Lower lobe of right lung (tissue), 2 donors: Measurements from ENCODE around the gene SBF2. TPM values are rescaled to one million over a fixed set of nuclear protein-coding genes. Genes with fewer than 3 reads are reported as not detected.

ENCODE experiments used
- ATAC-seq, 2 donors: fragments of 200-7000 bp; cut with Tn5 transposase; one replicate each; pipeline ENCODE4 v1.9.1; 2020 to 2022; ENCODE audit warnings: mild to moderate bottlenecking in 2 of 2, moderate library complexity in 2 of 2
- DNase-seq: peaks from one replicate; pipeline ENCODE4 v3.0.0-alpha.2; 2020
- H3K27ac ChIP-seq: fragments of 200-600 bp; one replicate; pipeline ENCODE4 v1.8.0; 2022
- H3K27me3 ChIP-seq: fragments of 200-600 bp; one replicate; pipeline ENCODE4 v1.8.0; 2022; ENCODE audit warnings: low read depth
- H3K36me3 ChIP-seq: fragments of 200-600 bp; one replicate; pipeline ENCODE4 v1.8.0; 2022; ENCODE audit warnings: mild to moderate bottlenecking
- H3K4me1 ChIP-seq: fragments of 200-600 bp; one replicate; pipeline ENCODE4 v1.8.0; 2022
- H3K4me3 ChIP-seq: fragments of 200-600 bp; one replicate; pipeline ENCODE4 v1.8.0; 2022; ENCODE audit warnings: mild to moderate bottlenecking
- H3K9me3 ChIP-seq: fragments of 200-600 bp; one replicate; pipeline ENCODE4 v1.8.0; 2022
- intact Hi-C: fragments of 100-400 bp; cut with DNase I; formaldehyde crosslinking; loops from one replicate; pipeline ENCODE4 v1.11.0; 2022
- total RNA-seq: library from RNA; stranded (reverse); fragmentation: NEBNext Ultra II Directional; extraction: Animal tissue kit (Norgen Biotek cat#: 25700); gene quantifications from one replicate; pipeline ENCODE4 v1.2.1, GENCODE V29; 2021
- TF ChIP-seq, protein P1 (sequence below): fragments of 200-600 bp; IDR thresholded peaks from one replicate; pipeline ENCODE4 v1.8.0; 2022; ENCODE audit warnings: antibody characterized with exemption, mild to moderate bottlenecking
- donor health status: DM: no; HTN: yes; CAD: no; lungs with severe emphysema.

SBF2 gene
- total RNA-seq, 1 donor from 2014 or later = 41.3 TPM

DNA sequence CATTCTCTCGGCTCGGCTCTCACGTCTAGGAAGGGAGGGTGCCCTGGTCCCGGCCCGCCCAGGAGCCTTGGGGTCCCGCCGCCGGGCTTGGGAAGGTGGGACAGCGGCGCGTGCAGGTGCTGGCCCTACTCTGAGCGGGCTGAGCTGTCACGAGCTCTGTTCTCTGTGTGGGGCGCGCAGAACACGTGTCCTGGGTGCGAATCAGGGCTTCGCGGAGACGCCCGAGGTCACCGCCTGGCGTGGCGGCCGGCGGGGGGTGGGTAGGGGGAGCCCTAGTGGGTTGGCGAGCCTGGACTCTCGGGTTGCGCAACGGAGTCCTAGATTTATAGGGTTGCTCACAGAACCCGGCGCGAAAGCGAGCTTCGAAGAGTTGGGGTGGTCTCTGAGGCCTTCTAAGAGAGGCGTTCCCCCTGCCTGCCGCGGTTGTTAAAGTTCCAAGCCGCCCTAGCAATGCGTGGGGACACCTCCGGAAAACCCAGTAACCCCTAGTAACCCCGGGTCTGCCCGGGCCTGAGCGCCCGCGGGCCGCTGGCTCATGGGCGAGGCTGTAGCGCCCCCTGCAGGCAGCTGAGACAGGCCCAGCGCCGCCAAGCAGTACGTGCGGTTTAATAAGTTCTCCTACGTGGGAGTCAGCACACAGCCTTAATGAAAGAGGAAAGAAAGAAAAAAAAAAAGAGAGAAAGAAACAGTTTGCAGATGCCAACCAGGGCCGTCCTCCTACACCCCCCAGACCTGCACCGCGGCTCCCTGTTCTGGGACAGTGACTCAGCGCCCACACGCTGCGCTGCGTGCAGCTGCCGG, 13.6 kb upstream of the SBF2 start:
- Histone ChIP-seq H3K4me3 (peak overlapping the region; percentile 86), H3K36me3 (no peaks in the 10 kb centered on the region), H3K27ac (peak overlapping the region; percentile 72), H3K9me3 (no peaks in the 10 kb centered on the region), H3K27me3 (peaks cover 11% of the 10 kb centered on the region), H3K4me1 (peaks cover 66% of the 10 kb centered on the region)
- TF ChIP-seq, protein P1, sequence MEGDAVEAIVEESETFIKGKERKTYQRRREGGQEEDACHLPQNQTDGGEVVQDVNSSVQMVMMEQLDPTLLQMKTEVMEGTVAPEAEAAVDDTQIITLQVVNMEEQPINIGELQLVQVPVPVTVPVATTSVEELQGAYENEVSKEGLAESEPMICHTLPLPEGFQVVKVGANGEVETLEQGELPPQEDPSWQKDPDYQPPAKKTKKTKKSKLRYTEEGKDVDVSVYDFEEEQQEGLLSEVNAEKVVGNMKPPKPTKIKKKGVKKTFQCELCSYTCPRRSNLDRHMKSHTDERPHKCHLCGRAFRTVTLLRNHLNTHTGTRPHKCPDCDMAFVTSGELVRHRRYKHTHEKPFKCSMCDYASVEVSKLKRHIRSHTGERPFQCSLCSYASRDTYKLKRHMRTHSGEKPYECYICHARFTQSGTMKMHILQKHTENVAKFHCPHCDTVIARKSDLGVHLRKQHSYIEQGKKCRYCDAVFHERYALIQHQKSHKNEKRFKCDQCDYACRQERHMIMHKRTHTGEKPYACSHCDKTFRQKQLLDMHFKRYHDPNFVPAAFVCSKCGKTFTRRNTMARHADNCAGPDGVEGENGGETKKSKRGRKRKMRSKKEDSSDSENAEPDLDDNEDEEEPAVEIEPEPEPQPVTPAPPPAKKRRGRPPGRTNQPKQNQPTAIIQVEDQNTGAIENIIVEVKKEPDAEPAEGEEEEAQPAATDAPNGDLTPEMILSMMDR = peak; percentile 99
- ATAC-seq (peak; percentile 75 to 84), DNase-seq (peak; percentile 87)
- intact Hi-C loops = no loop called here

DNA sequence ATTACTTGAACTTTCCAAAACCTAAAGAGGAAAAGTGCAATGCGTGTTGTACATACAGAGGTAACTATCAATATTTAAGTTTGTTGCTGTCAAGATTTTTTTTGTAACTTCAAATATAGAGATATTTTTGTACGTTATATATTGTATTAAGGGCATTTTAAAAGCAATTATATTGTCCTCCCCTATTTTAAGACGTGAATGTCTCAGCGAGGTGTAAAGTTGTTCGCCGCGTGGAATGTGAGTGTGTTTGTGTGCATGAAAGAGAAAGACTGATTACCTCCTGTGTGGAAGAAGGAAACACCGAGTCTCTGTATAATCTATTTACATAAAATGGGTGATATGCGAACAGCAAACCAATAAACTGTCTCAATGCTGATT, 13.0 kb upstream of the SBF2 start:
- Histone ChIP-seq H3K27me3 (peaks cover 11% of the 10 kb centered on the region), H3K36me3 (no peaks in the 10 kb centered on the region), H3K9me3 (no peaks in the 10 kb centered on the region), H3K4me3 (peak overlapping the region; percentile 86), H3K27ac (peak overlapping the region; percentile 88), H3K4me1 (peaks cover 70% of the 10 kb centered on the region)
- intact Hi-C loops = no loop called here
- DNase-seq = no peak
- no peak for ATAC-seq
- TF ChIP-seq, protein P1 = no peak

DNA sequence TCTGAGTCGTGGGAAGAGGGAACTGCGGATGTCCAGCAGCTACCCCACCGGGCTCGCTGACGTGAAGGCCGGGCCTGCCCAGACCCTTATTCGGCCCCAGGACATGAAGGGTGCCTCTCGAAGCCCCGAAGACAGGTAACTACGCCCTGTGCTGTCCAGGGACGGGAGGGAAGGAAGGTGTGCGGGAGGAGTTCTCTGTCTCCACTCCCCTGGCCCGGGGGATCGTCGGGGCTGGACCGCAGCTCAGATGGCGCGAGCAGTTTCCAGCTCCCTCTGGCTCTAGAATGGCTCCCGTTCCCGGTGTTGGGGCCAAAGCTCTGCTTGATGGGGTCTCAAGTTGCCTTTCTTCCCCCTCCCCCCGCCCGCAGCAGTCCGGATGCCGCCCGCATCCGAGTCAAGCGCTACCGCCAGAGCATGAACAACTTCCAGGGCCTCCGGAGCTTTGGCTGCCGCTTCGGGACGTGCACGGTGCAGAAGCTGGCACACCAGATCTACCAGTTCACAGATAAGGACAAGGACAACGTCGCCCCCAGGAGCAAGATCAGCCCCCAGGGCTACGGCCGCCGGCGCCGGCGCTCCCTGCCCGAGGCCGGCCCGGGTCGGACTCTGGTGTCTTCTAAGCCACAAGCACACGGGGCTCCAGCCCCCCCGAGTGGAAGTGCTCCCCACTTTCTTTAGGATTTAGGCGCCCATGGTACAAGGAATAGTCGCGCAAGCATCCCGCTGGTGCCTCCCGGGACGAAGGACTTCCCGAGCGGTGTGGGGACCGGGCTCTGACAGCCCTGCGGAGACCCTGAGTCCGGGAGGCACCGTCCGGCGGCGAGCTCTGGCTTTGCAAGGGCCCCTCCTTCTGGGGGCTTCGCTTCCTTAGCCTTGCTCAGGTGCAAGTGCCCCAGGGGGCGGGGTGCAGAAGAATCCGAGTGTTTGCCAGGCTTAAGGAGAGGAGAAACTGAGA, 12.2 kb upstream of the SBF2 start:
- Histone ChIP-seq H3K36me3 (no peaks in the 10 kb centered on the region), H3K4me1 (peaks cover 77% of the 10 kb centered on the region), H3K4me3 (peak overlapping the region; percentile 86), H3K27ac (peak overlapping the region; percentile 88), H3K9me3 (no peaks in the 10 kb centered on the region), H3K27me3 (peaks cover 11% of the 10 kb centered on the region)
- TF ChIP-seq, protein P1 = no peak
- ATAC-seq = no peak
- intact Hi-C loops = no loop called here
- peak; percentile 48 for DNase-seq

DNA sequence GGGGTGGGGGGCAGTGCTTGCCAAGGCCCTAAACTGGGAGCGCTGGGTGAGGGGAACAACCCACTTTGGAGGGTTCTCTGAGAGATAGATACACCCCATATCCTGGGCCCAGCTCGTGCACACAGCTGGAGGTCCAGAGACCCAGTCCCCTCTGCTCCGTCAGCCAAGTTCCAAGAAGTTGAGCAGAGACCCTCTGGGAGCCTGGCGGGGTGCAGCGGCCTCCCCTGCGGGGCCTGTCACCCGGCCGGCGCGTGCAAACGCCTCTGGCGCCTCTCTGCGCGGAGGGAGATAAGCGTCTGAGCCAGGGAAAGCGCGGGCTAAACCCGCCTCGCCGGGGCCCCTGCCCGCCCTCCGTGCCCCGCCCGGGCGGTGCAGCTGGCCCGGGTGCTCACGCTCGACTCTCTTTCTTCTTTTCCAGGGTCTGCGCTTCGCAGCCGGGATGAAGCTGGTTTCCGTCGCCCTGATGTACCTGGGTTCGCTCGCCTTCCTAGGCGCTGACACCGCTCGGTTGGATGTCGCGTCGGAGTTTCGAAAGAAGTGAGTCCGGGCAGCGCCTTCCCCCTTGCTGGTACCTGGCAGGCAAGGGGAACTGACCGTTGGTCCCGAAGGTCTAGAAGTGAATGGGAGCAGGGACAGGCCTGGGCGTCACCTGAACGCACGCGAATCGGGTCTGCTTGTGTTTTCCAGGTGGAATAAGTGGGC, 11.4 kb upstream of the SBF2 start:
- TF ChIP-seq, protein P1 = no peak
- H3K4me3 ChIP-seq = peak overlapping the region; percentile 86
- peak overlapping the region; percentile 88 for H3K27ac ChIP-seq
- intact Hi-C loops = no loop called here
- no peaks in the 10 kb centered on the region for H3K9me3 ChIP-seq
- DNase-seq (peak; percentile 77), ATAC-seq (no peak)
- peaks cover 81% of the 10 kb centered on the region for H3K4me1 ChIP-seq
- peaks cover 11% of the 10 kb centered on the region for H3K27me3 ChIP-seq
- no peaks in the 10 kb centered on the region for H3K36me3 ChIP-seq
